Activated CD4-positive, alpha-beta memory T cell treated with anti-CD3 and anti-CD28 coated beads for 36 hours (primary cell): ENCODE results near the gene ERVFRD-1. TPM values are rescaled to one million over a fixed set of nuclear protein-coding genes. Genes with fewer than 3 reads are reported as not detected.
A peak's percentile ranks its signal among the peaks of the same experiment; 100 is the strongest.
"Not testable (repeated sequence)": the region's sequence is repeated elsewhere in the genome, so short reads cannot be mapped to it uniquely, and the experiment has no call there.

ENCODE experiments used
- CTCF ChIA-PET: fragments of 350-600 bp; sonication (Branson Sonifier 250); formaldehyde crosslinking; loops from one replicate; lab custom pipeline; 2021; ENCODE audit warnings: antibody characterized with exemption, inconsistent platforms; lab: Charles Lee
- POLR2A ChIA-PET: fragments of 350-600 bp; sonication (Branson Sonifier 250); formaldehyde crosslinking; loops from one replicate; lab custom pipeline; 2021; ENCODE audit warnings: antibody characterized with exemption; lab: Charles Lee
- DNase-seq: peaks from one replicate; pipeline ENCODE4 v3.0.0-alpha.2; 2020
- H3K27ac Mint-ChIP-seq: one replicate; pipeline ENCODE4 v1.8.0; 2021; ENCODE audit warnings: mixed read lengths
- H3K27me3 Mint-ChIP-seq: one replicate; pipeline ENCODE4 v1.8.0; 2021; ENCODE audit warnings: mixed read lengths
- H3K36me3 Mint-ChIP-seq: one replicate; pipeline ENCODE4 v1.8.0; 2021; ENCODE audit warnings: mixed read lengths
- H3K4me1 Mint-ChIP-seq: one replicate; pipeline ENCODE4 v1.8.0; 2021; ENCODE audit warnings: low read depth, mixed read lengths
- H3K4me3 Mint-ChIP-seq: one replicate; pipeline ENCODE4 v1.8.0; 2021; ENCODE audit warnings: mild to moderate bottlenecking, mixed read lengths
- H3K9me3 Mint-ChIP-seq: one replicate; pipeline ENCODE4 v1.8.0; 2021; ENCODE audit warnings: mixed read lengths
- intact Hi-C: fragments of 100-400 bp; cut with micrococcal nuclease; formaldehyde crosslinking; loops from one replicate; pipeline ENCODE4 v1.15.1; 2023
- total RNA-seq, 2 experiments: library from RNA; stranded (reverse); gene quantifications; one replicate each; pipeline ENCODE4 v1.2.3, GENCODE V29; 2021

Gene ERVFRD-1
- total RNA-seq, 2 experiments from 2014 or later = not detected

DNA sequence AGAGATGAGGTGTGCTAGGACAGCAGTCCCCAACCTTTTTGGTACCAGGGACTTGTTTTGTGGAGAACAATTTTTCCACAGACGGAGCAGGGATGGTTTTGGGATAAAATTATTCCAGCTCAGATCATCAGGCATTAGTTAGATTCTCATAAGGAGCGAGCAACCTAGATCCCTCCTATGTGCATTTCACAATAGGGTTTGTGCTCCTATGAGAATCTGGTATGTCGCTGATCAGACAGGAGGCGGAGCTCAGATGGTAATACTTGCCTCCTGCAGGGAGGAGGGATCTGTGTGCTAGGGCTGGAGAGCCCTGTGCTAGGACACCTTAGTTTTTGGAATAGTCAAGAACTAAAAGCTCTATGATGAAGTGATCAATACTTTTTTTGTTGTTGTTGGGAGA lies 15.4 kb downstream of the ERVFRD-1 start:
- no peaks in the 10 kb centered on the region for H3K27me3 Mint-ChIP-seq
- DNase-seq = peak; percentile 33
- CTCF ChIA-PET = interaction anchor here (1.0 to 1.6 kb wide), 3 partner anchors 26 to 480 kb away, joined by 6 to 7 read pairs (median 7); no protein-coding TSS in a partner anchor
- peaks cover 31% of the 10 kb centered on the region for H3K4me1 Mint-ChIP-seq
- peak overlapping the region; percentile 9 for H3K4me3 Mint-ChIP-seq
- H3K9me3 Mint-ChIP-seq = peaks cover 3% of the 10 kb centered on the region
- peak overlapping the region; percentile 35 for H3K27ac Mint-ChIP-seq
- intact Hi-C loops = no loop called here
- POLR2A ChIA-PET = interaction anchor here (0.8 kb wide), 1 partner anchor 257 kb away, joined by 3 read pairs; the partner anchor contains the start of gene MAK
- peaks cover 16% of the 10 kb centered on the region for H3K36me3 Mint-ChIP-seq

DNA sequence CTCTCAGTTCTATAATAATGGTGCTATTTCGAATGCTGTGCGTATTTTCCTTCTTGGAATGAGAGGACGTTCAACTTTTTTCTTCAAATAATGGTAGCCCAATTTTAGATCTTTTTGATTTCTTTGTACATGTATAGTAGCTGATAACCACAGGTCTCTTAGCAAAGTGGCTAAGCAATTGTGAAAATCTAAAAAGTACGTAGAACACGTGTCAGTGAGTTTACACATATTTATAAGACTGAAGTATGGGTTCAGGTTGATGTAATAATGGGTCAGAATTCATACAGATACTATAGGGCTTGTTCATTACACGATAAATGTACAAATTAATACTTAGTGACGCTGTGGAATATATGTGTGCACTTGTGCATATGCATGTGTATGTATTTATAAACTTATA lies 16.6 kb downstream of the ERVFRD-1 start:
- intact Hi-C loops = loop anchor here (5.0 kb wide), 5 partner anchors 182 to 568 kb away; partner anchors contain the start of gene TMEM14B
- H3K27ac Mint-ChIP-seq = peak overlapping the region; percentile 98
- H3K36me3 Mint-ChIP-seq = peaks cover 13% of the 10 kb centered on the region
- peaks cover 27% of the 10 kb centered on the region for H3K4me1 Mint-ChIP-seq
- H3K4me3 Mint-ChIP-seq = peak overlapping the region; percentile 97
- no peaks in the 10 kb centered on the region for H3K9me3 Mint-ChIP-seq
- POLR2A ChIA-PET = no interaction called here
- no peak for DNase-seq
- CTCF ChIA-PET = interaction anchor here (1.6 kb wide), 1 partner anchor 401 kb away, joined by 6 read pairs; no protein-coding TSS in a partner anchor
- H3K27me3 Mint-ChIP-seq = no peaks in the 10 kb centered on the region

DNA sequence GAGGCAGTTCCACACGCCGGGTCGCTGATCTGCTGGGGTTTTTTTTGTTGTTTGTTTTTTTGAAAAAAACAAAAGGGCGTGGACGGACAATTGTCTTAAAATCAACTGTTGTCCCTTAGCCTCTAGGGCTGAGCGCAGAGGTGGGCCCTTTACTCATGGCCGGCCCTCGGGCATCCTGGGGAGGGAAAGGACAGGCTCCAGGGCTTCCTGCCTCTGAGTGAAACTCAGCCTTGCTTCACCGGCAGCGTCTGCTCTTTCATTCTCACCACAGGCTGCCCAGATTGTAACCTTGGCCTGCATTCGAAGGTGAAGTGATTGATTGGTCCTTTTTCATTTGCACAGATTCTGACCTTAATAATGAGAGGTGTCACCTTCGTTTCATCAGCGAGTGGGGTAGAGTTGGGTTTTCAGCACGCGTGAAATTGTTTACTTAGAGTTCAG lies 17.1 kb downstream of the ERVFRD-1 start:
- ChIA-PET POLR2A (no interaction called here), CTCF (no interaction called here)
- H3K4me3 Mint-ChIP-seq = peak overlapping the region; percentile 97
- peaks cover 27% of the 10 kb centered on the region for H3K4me1 Mint-ChIP-seq
- peak; percentile 70 for DNase-seq
- H3K36me3 Mint-ChIP-seq = peaks cover 8% of the 10 kb centered on the region
- intact Hi-C loops = loop anchor here (5.0 kb wide), 5 partner anchors 183 to 567 kb away; partner anchors contain the start of gene TMEM14B
- no peaks in the 10 kb centered on the region for H3K27me3 Mint-ChIP-seq
- H3K9me3 Mint-ChIP-seq = no peaks in the 10 kb centered on the region
- peak overlapping the region; percentile 98 for H3K27ac Mint-ChIP-seq

DNA sequence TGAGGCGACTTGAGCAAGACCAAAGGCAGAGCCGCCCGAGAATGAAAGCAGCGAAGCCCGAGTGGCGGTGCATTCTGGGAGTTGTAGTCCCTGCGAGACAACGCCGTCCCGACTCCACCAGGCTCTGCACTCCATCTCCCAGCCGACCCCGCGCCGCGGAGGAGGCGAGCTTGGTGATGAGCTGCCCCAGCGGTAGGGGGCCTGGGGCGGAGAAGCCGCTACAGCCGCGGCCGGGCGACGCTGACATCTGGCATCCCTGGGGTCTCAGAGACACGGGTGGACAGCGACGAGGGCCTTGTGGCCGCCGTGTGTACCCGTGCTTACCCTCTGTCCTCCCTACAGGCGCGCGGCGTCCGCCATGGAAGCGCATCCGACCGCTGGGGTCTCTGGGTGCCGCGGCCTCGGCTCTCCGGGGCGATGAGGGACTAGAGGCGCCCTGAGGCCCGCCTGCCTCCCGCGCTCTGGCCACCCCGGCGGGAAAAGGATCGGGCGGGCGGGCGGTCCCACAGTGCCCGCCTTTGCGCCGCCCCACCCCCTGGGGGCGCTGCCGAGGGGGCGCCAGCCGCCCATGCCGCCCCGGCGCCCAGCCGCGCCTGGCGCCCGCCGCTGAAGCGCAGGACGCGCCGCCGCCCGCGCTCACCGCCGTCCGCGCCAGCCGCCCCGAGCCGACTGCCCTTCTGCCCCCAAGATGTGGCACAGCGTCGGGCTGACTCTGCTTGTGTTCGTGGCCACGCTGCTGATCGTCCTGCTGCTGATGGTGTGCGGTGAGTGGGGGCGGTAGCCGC lies 17.7 kb downstream of the ERVFRD-1 start, which contains the start of gene SMIM13:
Gene SMIM13, plus strand, starts transcription at position 209 of the 785 bp plus-strand sequence. Its CDS starts 480 bp downstream, at position 689.
- peaks cover 27% of the 10 kb centered on the region for H3K4me1 Mint-ChIP-seq

DNA sequence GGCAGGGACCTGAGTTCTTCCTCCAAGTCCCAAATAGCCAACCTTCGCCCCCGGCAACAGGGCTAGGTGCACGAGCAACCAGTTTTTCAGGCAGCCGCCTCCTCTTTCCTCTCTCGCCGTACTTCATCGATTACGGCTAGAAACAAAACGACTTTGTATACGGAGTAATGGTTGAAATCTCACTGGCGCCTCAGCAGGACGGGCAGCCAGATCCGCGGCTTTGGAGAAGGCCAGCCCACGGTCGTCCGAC lies 18.2 kb downstream of the ERVFRD-1 start:
- Mint-ChIP-seq H3K4me3 (peak overlapping the region; percentile 96), H3K36me3 (peaks cover 5% of the 10 kb centered on the region), H3K27ac (peak overlapping the region; percentile 96), H3K9me3 (no peaks in the 10 kb centered on the region), H3K27me3 (no peaks in the 10 kb centered on the region), H3K4me1 (peaks cover 27% of the 10 kb centered on the region)
- intact Hi-C loops = loop anchor here (1.0 to 5.0 kb wide), 13 partner anchors 23 to 566 kb away; partner anchors contain the start of genes C6orf52, MAK, NEDD9 and PAK1IP1
- ChIA-PET CTCF (interaction anchor here (0.6 to 1.4 kb wide), 7 partner anchors 24 to 403 kb away, joined by 3 to 4 read pairs (median 4); partner anchors contain the start of gene TMEM14B), POLR2A (interaction anchor here (0.7 to 1.1 kb wide), 3 partner anchors 184 to 371 kb away, joined by 3 read pairs; partner anchors contain the start of gene TMEM14C)
- DNase-seq = no peak

More for the DNA sequence above, 17.7 kb downstream of the ERVFRD-1 start, which contains the start of gene SMIM13:
- Mint-ChIP-seq H3K9me3 (no peaks in the 10 kb centered on the region), H3K27me3 (no peaks in the 10 kb centered on the region), H3K36me3 (peaks cover 5% of the 10 kb centered on the region), H3K4me3 (peak within 1 kb of the TSS; percentile 97), H3K27ac (peak within 1 kb of the TSS; percentile 98)
- DNase-seq = peak; percentile 97
- CTCF ChIA-PET = interaction anchor here (0.6 to 1.4 kb wide), 7 partner anchors 25 to 403 kb away, joined by 3 to 4 read pairs (median 4); partner anchors contain the start of gene TMEM14B
- POLR2A ChIA-PET = interaction anchor here (0.7 to 1.1 kb wide), 3 partner anchors 184 to 371 kb away, joined by 3 read pairs; partner anchors contain the start of gene TMEM14C
- intact Hi-C loops = loop anchor here (1.0 to 5.0 kb wide), 13 partner anchors 22 to 567 kb away; partner anchors contain the start of genes C6orf52, MAK, NEDD9 and PAK1IP1

DNA sequence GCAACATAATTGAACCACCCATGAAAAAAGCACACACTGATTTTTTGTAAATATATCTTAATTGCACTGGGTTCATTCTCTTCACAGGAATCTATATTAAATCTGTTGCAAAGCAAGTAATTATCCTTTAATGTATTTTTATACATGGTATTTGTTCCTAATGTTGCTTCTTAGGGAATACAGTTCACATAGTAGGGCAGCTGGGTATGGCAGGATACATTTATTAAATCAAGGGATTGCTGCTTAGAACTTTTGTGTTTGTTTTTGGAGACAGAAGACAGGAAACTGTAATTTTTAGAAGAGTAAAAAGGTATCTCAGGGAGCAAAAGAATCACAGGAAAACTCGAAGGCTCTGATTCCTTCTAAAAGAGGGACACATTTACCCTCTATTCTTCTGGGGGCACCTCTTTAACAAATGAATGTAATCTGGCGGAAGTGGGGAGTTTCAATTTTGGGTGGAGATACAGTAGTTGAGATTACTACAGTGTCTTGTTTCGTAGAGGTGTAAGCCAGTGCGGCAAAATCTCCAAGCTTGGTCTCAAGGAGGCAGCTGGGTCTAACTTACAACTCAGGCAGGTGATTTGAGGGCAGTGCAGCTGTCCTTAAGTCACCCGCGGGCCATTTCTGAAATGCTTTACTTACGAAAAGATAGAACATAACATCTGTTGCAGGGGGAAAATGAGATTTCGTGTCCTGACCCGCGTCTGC lies 18.7 kb downstream of the ERVFRD-1 start:
- ChIA-PET POLR2A (interaction anchor here (0.7 to 1.1 kb wide), 3 partner anchors 185 to 370 kb away, joined by 3 read pairs; partner anchors contain the start of gene TMEM14C), CTCF (interaction anchor here (0.6 to 2.6 kb wide), 8 partner anchors 24 to 404 kb away, joined by 3 to 9 read pairs (median 4); partner anchors contain the start of gene TMEM14B)
- intact Hi-C loops = loop anchor here (1.0 to 5.0 kb wide), 13 partner anchors 23 to 566 kb away; partner anchors contain the start of genes C6orf52, MAK, NEDD9 and PAK1IP1
- peaks cover 5% of the 10 kb centered on the region for H3K36me3 Mint-ChIP-seq
- H3K4me1 Mint-ChIP-seq = peaks cover 24% of the 10 kb centered on the region
- H3K27me3 Mint-ChIP-seq = no peaks in the 10 kb centered on the region
- H3K27ac Mint-ChIP-seq = peak overlapping the region; percentile 96
- DNase-seq = no peak
- no peaks in the 10 kb centered on the region for H3K9me3 Mint-ChIP-seq
- peak overlapping the region; percentile 96 for H3K4me3 Mint-ChIP-seq

DNA sequence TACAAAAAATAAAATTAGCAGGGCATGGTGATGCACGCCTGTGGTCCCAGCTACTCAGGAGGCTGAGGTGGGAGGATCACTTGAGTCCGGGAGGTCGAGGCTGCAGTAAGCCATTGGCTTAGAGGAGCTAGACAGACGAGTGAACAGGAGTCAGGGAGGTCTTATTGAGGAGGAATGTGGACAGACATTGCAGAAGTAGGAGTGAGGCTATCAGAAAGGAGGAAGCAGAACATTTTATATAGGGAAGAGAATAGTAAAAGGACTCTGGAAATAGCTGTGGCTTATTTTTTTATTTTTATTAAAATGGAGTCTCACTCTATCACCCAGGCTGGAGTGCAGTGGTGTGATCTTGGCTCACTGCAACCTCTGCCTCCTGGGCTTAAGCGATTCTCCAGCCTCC lies 20.4 kb downstream of the ERVFRD-1 start:
- CTCF ChIA-PET = interaction anchor here (1.2 to 2.6 kb wide), 3 partner anchors 8 to 405 kb away, joined by 3 to 9 read pairs (median 4); no protein-coding TSS in a partner anchor
- intact Hi-C loops = loop anchor here (5.0 kb wide), 5 partner anchors 186 to 564 kb away; partner anchors contain the start of gene TMEM14B
- H3K4me1 Mint-ChIP-seq = peaks cover 20% of the 10 kb centered on the region
- POLR2A ChIA-PET, H3K4me3 Mint-ChIP-seq, H3K9me3 Mint-ChIP-seq, H3K36me3 Mint-ChIP-seq, H3K27ac Mint-ChIP-seq, DNase-seq, H3K27me3 Mint-ChIP-seq: not testable (repeated sequence)

DNA sequence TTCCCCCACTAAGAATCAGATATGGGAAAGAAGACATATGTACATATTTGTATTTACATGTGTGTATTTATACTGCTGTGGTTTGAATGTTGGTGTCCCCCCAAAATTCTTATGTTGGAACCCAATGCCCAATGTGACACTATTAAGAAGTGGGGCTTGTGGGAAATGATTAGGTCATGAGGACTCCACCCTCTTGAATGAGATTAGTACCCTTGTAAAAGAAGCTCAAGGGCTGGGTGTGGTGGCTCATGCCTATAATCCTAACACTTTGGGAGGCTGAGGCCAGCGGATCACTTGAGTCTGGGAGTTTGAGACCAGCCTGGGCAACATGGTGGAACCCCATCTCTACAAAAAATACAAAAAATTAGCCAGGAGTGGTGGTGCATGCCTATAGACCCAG lies 21.8 kb downstream of the ERVFRD-1 start:
- peaks cover 2% of the 10 kb centered on the region for H3K27me3 Mint-ChIP-seq
- ChIA-PET POLR2A (no interaction called here), CTCF (no interaction called here)
- no peak overlapping the region for H3K4me3 Mint-ChIP-seq
- peaks cover 2% of the 10 kb centered on the region for H3K36me3 Mint-ChIP-seq
- no peak for DNase-seq
- H3K4me1 Mint-ChIP-seq = peaks cover 7% of the 10 kb centered on the region
- H3K27ac Mint-ChIP-seq = no peak overlapping the region
- intact Hi-C loops = loop anchor here (5.0 kb wide), 5 partner anchors 188 to 562 kb away; partner anchors contain the start of gene TMEM14B
- H3K9me3 Mint-ChIP-seq = no peaks in the 10 kb centered on the region

DNA sequence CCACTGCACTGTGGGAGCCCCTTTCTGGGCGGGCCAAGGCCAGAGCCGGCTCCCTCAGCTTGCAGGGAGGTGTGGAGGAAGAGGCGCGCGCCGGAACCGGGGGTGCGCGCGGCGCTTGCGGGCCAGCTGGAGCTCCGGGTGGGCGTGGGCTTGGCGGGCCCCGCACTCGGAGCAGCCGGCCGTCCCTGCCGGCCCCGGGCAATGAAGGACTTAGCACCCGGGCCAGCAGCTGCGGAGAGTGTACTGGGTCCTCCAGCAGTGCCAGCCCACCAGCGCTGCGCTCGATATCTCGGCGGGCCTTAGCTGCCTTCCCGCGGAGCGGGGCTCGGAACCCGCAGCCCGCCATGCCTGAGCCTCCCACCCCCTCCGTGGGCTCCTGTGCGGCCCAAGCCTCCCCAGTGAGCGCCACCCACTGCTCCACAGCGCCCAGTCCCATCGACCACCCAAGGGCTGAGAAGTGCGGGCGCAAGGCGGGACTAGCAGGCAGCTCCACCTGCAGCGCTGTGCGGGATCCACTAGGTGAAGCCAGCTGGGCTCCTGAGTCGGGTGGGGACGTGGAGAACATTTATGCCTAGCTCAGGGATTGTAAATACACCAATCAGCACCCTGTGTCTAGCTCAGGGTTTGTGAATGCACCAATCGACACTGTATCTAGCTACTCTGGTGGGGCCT lies 24.2 kb downstream of the ERVFRD-1 start:
- CTCF ChIA-PET = interaction anchor here (1.7 kb wide), 1 partner anchor 17 kb away, joined by 6 read pairs; no protein-coding TSS in a partner anchor
- intact Hi-C loops, H3K27ac Mint-ChIP-seq, POLR2A ChIA-PET, H3K4me1 Mint-ChIP-seq, DNase-seq, H3K9me3 Mint-ChIP-seq, H3K4me3 Mint-ChIP-seq, H3K27me3 Mint-ChIP-seq, H3K36me3 Mint-ChIP-seq: not testable (repeated sequence)

DNA sequence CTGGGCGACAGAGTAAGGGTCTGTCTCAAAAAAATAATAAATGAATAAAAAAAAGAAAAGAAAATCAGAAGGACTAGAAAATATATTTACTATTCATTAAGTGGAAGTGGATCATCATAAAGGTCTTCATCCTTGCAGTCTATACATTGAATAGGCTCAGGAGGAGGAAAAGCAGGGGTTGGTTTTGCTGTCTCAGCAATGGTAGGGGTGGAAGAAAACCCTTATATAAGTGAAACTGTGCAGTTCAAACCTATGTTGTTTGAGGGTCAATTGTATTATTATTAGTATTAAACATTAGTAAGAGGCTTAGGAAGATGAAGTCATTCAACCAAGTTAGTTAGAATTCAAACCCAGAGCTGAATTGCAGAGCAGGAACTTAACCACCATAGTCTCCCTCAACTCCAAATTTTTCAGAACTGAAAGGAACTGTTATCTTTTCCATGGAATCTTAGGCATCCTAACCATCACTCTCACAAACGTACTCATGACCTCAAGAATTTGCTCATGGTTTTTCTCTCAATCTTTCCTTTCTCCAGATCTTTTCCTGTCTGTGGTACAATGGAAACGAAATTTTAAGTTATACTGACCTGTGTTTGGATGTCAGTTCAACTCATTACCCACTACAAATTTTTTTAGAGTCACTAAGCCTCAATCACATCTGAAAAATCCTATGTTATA lies 25.6 kb downstream of the ERVFRD-1 start:
- H3K36me3 Mint-ChIP-seq = no peaks in the 10 kb centered on the region
- H3K9me3 Mint-ChIP-seq = no peaks in the 10 kb centered on the region
- no peaks in the 10 kb centered on the region for H3K4me1 Mint-ChIP-seq
- POLR2A ChIA-PET = no interaction called here
- H3K27ac Mint-ChIP-seq = no peak overlapping the region
- no peak overlapping the region for H3K4me3 Mint-ChIP-seq
- DNase-seq = no peak
- CTCF ChIA-PET = interaction anchor here (0.5 to 0.6 kb wide), 2 partner anchors 10 to 13 kb away, joined by 3 read pairs; no protein-coding TSS in a partner anchor
- intact Hi-C loops = no loop called here
- H3K27me3 Mint-ChIP-seq = peaks cover 7% of the 10 kb centered on the region
